C4-2B (cell line): Measurements from ENCODE around the gene UFSP2.

ENCODE experiments used
- H3K27ac ChIP-seq: fragments of 450-650 bp; 2 replicates; pipeline ENCODE4 v1.5.1; 2017
- CTCF ChIP-seq: fragments of 450-650 bp; conservative IDR thresholded peaks from 2 replicates; pipeline ENCODE4 v1.5.1; 2017; ENCODE audit warnings: mild to moderate bottlenecking
- ZFX ChIP-seq: fragments of 450-650 bp; IDR thresholded peaks from 2 replicates; pipeline ENCODE4 v1.6.1; 2017

UFSP2 gene

GRCh38 chr4:185359767-185360446 is 65.9 kb downstream of the UFSP2 start:
- H3K27ac ChIP-seq = no peak overlapping the region
- TF ChIP-seq CTCF (no peak), ZFX (no peak)

- TF ChIP-seq CTCF (no peak), ZFX (no peak)
- H3K27ac ChIP-seq = no peak overlapping the region
Observed at GRCh38 chr4:185358959-185359358, 66.8 kb downstream of the UFSP2 start.

- TF ChIP-seq ZFX = no peak
- TF ChIP-seq CTCF = no peak
- H3K27ac ChIP-seq = no peak overlapping the region
Observed at GRCh38 chr4:185358514-185358913, 67.2 kb downstream of the UFSP2 start.

- TF ChIP-seq CTCF = no peak
- TF ChIP-seq ZFX = no peak
- no peak overlapping the region for H3K27ac ChIP-seq
Observed at GRCh38 chr4:185357733-185358440, 67.9 kb downstream of the UFSP2 start.

- no peak overlapping the region for H3K27ac ChIP-seq
- TF ChIP-seq ZFX (no peak), CTCF (no peak)
Observed at GRCh38 chr4:185357211-185357610, 68.6 kb downstream of the UFSP2 start.

GRCh38 chr4:185352741-185353140 is 73.0 kb downstream of the UFSP2 start:
- no peak for TF ChIP-seq ZFX
- TF ChIP-seq CTCF = no peak
- H3K27ac ChIP-seq = no peak overlapping the region

- no peak for TF ChIP-seq ZFX
- no peak for TF ChIP-seq CTCF
- no peak overlapping the region for H3K27ac ChIP-seq
Observed at GRCh38 chr4:185352202-185352601, 73.6 kb downstream of the UFSP2 start.
